Heart left ventricle (tissue), 16 donors: ENCODE data around the gene PPP1R11. TPM values are rescaled to one million over a fixed set of nuclear protein-coding genes. Genes with fewer than 3 reads are reported as not detected.

Source experiments
- ATAC-seq, 4 donors: fragments of 200-7000 bp; cut with Tn5 transposase; one replicate each; pipeline ENCODE4 v1.9.1; 2020 to 2022; ENCODE audit warnings: moderate library complexity in 4 of 4, mild to moderate bottlenecking in 3 of 4, moderate number of reproducible peaks in 1 of 4
- DNase-seq, 5 donors: peaks; one replicate each; pipeline ENCODE4 v3.0.0-alpha.2; 2020
- H3K27ac ChIP-seq, 12 donors: fragments of 200-600 bp; sonication (generic) in 4 of 12; one replicate each; pipeline versions ENCODE4 v1.5.0 to v1.8.0; 2016 to 2022; ENCODE audit warnings: mild to moderate bottlenecking in 2 of 12
- H3K27me3 ChIP-seq, 9 donors: fragments of 200-600 bp; sonication (generic) in 2 of 9; one replicate each; pipeline versions ENCODE4 v1.5.1 to v1.8.0; 2016 to 2022; ENCODE audit warnings: mild to moderate bottlenecking in 3 of 9
- H3K36me3 ChIP-seq, 9 donors: fragments of 200-600 bp; sonication (generic) in 2 of 9; one replicate each; pipeline versions ENCODE4 v1.5.0 to v1.8.0; 2018 to 2022; ENCODE audit warnings: mild to moderate bottlenecking in 2 of 9
- H3K4me1 ChIP-seq, 12 donors: fragments of 200-600 bp; sonication (generic) in 4 of 12; one replicate each; pipeline versions ENCODE4 v1.5.0 to v1.8.0; 2016 to 2022; ENCODE audit warnings: mild to moderate bottlenecking in 3 of 12
- H3K4me3 ChIP-seq, 12 donors: fragments of 200-600 bp; sonication (generic) in 4 of 12; one replicate each; pipeline versions ENCODE4 v1.5.0 to v1.8.0; 2017 to 2022; ENCODE audit warnings: mild to moderate bottlenecking in 9 of 12, moderate library complexity in 4 of 12
- H3K9me3 ChIP-seq, 12 donors: fragments of 200-600 bp; sonication (generic) in 4 of 12; one replicate each; pipeline versions ENCODE4 v1.5.0 to v1.8.0; 2016 to 2022; ENCODE audit warnings: mild to moderate bottlenecking in 1 of 12
- CTCF ChIP-seq, 12 donors: fragments of 200-600 bp; sonication (generic) in 4 of 12; IDR thresholded peaks; one replicate each; pipeline versions ENCODE4 v1.5.0 to v1.8.0; 2018 to 2022; ENCODE audit warnings: antibody characterized with exemption in 12 of 12, mild to moderate bottlenecking in 5 of 12
- POLR2A ChIP-seq, 2 donors: fragments of 450-650 bp; IDR thresholded peaks; one replicate each; pipeline ENCODE4 v1.6.1; 2017; ENCODE audit warnings: antibody characterized with exemption in 2 of 2, mild to moderate bottlenecking in 2 of 2, moderate library complexity in 2 of 2
- WGBS, 4 donors: extraction: QIAGEN DNeasy Blood & Tissue Kit in 2 of 4; methylation state at CpG; one replicate each; pipeline versions ENCODE4 v1.1.5 to v1.1.7; 2013 to 2018; 5-methylcytosine and 5-hydroxymethylcytosine counted together
- intact Hi-C, 10 donors: fragments of 100-400 bp; cut with DNase I; formaldehyde crosslinking; loops; one replicate each; pipeline versions ENCODE4 v1.11.1 to v1.14.2; 2022
- polyA plus RNA-seq, 2 donors: library from polyadenylated mRNA; stranded (reverse); fragments of 200-250 nt; gene quantifications; one replicate each; pipeline ENCODE4 v1.2.3, GENCODE V29; 2013
- total RNA-seq, 9 donors: library from RNA; depleted of rRNA in 2 of 9; stranded (reverse); fragments of >200 nt in 2 of 9; fragmentation: NEBNext Ultra II Directional in 3 of 9; extraction: Animal tissue kit (Norgen Biotek cat#: 25700) in 3 of 9; gene quantifications; one replicate each; pipeline versions ENCODE4 v1.1.0 to v1.2.4, GENCODE V29; 2016 to 2023
- donor health status: ischemic (EF 13 %, LVEDD 7.1; RV severe dilation, severe dysfunction).
- donor health status: healthy with polysubstance abuse.
- donor health status: DM: no; HTN: yes; CAD: no.
- donor health status: DM: no; HTN: no; CAD: no.
- donor health status: ischemic (EF 25% LVEDD 6.9; RV normal size, moderate dysfunction).
- donor health status: ischemic (EF 25% LVEDD 5.7; RV mildly dilated, moderate dysfunction).
- donor health status: healthy.
- donor health status: DM: yes; HTN: yes; CAD: no.
- donor health status: ischemic (EF 35%, LVEDD 5.7; RV mildly dilated, moderate dysfunction).
- donor health status: nonischemic (EF 11% LVEDD 7.7; RV severe dilation, severe dysfunction).
- donor health status: DM: yes; HTN: yes; CAD: no.
- donor health status: PGD.
- donor health status: ischemic (EF 29% LVEDD 5.4; RV normal size, mild dysfunction).
- donor health status: nonischemic (EF 23%, LVEDD 6.1; RV moderate dilation, normal function).

PPP1R11 gene
- total and polyA plus RNA-seq, 11 donors = 38.7 to 90.3 (median 44.9) TPM

GRCh38 chr6:30073489-30074235, 6.7 kb downstream of the PPP1R11 start:
- intact Hi-C loops = no loop called here
- TF ChIP-seq CTCF (IDR thresholded peaks at IDR 0.05) (no peak), POLR2A (IDR thresholded peaks at IDR 0.05) (no peak)
- Histone ChIP-seq H3K4me1 (peaks cover 0 to 31% (median 23%) of the 10 kb centered on the region in 12 donors), H3K4me3 (peak overlapping the region in 1 of 12 donors; percentile 41), H3K27ac (no peak overlapping the region), H3K36me3 (peaks cover 0 to 20% (median 11%) of the 10 kb centered on the region in 9 donors), H3K9me3 (no peaks in the 10 kb centered on the region), H3K27me3 (peaks cover 17 to 78% (median 46%) of the 10 kb centered on the region in 9 donors)
- ATAC-seq = no peak
- whole genome bisulfite sequencing, 4 donors = 49 to 66% (median 53%) methylated on average over 7 of the region's 7 CpGs
- DNase-seq = no peak

- WGBS, 4 donors = 4 to 7% (median 5%) methylated on average over 37 of the region's 37 CpGs
- Histone ChIP-seq H3K27me3 (peaks cover 17 to 85% (median 46%) of the 10 kb centered on the region in 9 donors), H3K4me3 (peak overlapping the region; percentile 0 to 51 (median 34)), H3K4me1 (peaks cover 0 to 31% (median 23%) of the 10 kb centered on the region in 12 donors), H3K27ac (no peak overlapping the region), H3K9me3 (no peaks in the 10 kb centered on the region), H3K36me3 (peaks cover 0 to 11% (median 4%) of the 10 kb centered on the region in 9 donors)
- ATAC-seq (no peak), DNase-seq (no peak)
- intact Hi-C loops = no loop called here
- TF ChIP-seq POLR2A (IDR thresholded peaks at IDR 0.05) (no peak), CTCF (IDR thresholded peaks at IDR 0.05) (no peak)
Measured at GRCh38 chr6:30074331-30075093, 7.5 kb downstream of the PPP1R11 start.

- TF ChIP-seq CTCF (IDR thresholded peaks at IDR 0.05) = no peak
- no peak for TF ChIP-seq POLR2A (IDR thresholded peaks at IDR 0.05)
- peak in 1 of 5 donors; percentile 68 for DNase-seq
- H3K9me3 ChIP-seq = no peaks in the 10 kb centered on the region
- no peak within 1 kb of the TSS for H3K27ac ChIP-seq
- intact Hi-C loops = no loop called here
- no peak for ATAC-seq
- H3K4me3 ChIP-seq = peak within 1 kb of the TSS; percentile 0 to 51 (median 34)
- peaks cover 17 to 90% (median 46%) of the 10 kb centered on the region in 9 donors for H3K27me3 ChIP-seq
- H3K4me1 ChIP-seq = peaks cover 0 to 31% (median 23%) of the 10 kb centered on the region in 12 donors
- WGBS, 4 donors = 1 to 2% (median 2%) methylated on average over 51 to 64 of the region's 64 CpGs
- H3K36me3 ChIP-seq = peaks cover 0 to 4% (median 0%) of the 10 kb centered on the region in 9 donors
Measured at GRCh38 chr6:30075094-30075789, 8.2 kb downstream of the PPP1R11 start, which contains the start of gene RNF39. TSS of gene RNF39 (minus strand) at chr6:30075769. CDS start at chr6:30075585, 184 bp downstream.
